ENCODE results near the gene RAB5A.
"Not testable (repeated sequence)": the region's sequence is repeated elsewhere in the genome, so short reads cannot be mapped to it uniquely, and the experiment has no call there.

RAB5A gene

DNA sequence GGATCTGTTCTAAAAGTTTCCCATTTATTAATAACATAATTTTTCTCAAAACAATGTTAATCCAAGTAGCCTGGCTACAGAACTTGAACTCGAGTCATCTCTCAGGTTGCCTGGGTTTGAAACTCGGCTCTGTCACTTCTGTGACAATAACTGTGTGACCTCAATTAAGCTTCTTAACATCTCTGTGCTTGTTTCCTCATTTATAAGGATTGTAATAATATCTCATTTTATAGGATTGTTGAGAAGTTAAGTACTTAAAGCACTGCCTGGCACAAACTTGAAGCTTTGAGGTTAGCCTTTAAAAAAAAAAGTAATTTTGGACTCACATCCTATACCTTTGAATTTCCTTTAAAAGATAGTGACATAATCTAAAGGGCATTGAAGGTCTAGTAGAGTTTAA lies 3.4 kb downstream of the RAB5A start:
- no peak for DNase-seq

DNA sequence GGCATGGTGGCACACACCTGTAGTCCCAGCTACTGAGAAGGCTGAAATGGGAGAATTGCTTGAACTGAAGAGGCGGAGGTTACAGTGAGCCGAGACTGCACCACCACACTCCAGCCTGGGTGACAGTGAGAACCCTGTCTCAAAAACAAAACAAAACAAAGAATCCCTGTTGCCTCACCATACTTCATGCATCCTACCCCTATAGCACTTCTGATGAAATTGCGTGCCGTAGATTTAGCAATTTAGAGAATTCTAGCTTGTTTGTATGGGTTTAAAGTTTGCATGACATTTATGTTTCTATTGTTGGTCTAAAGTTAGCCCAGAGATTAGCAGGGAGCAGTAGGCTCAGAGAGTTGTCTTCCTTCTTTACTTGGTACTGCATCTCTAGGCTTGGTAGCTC lies 7.8 kb downstream of the RAB5A start:
- DNase-seq = no peak

DNA sequence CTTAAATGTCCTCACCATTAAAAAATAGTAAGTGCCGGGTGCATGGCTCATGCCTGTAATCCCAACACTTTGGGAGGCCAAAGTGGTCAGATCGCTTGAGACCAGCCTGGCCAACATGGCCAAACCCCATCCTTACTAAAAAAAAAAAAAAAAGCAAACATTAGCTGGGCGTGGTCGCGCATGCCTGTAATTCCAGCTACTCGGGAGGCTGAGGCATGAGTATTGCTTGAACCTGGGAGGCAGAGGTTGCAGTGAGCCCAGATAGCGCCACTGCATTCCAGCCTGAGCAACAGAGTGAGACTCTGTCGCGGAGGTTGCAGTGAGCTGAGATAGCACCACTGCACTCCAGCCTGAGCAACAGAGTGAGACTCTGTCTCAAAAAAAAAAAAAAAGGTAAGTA lies 10.5 kb downstream of the RAB5A start:
- not testable (repeated sequence) for DNase-seq

DNA sequence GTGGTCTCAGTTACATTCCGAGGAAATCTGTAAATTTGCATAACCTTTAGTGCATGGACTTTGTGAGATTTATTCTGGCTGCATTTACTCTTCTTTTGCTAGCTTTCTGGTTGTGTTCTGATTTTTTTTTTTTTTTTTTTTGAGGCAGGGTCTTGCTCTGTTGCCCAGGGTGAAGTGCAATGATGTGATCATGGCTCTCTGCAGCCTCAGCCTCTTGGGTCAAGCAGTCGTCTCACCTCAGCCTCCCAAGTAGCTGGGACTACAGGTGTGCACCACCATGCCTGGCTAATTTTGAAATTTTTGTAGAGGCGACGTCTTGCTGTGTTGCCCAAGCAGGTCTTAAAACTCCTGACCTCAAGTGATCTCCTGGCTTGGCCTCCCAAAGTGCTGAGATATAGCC lies 12.6 kb downstream of the RAB5A start:
- no peak for DNase-seq

DNA sequence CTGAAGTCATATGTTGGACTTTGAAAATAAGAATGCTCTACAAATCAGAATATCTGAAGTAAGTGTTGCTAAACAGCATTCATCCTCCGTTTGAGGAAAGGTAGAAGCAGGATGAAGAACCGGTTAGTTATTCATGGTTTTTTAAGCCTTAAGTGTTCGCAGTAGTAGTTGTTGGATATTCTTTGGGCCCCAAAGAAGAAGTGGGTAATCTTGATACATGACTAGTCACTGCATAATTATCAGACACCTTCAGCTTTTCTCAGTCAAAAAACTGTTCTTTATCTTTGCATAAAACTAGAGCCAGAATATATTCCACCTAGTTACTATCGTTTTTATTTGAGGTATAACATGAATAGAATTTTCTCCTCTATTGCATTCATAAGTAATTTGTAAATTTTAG lies 13.8 kb downstream of the RAB5A start:
- no peak for DNase-seq

DNA sequence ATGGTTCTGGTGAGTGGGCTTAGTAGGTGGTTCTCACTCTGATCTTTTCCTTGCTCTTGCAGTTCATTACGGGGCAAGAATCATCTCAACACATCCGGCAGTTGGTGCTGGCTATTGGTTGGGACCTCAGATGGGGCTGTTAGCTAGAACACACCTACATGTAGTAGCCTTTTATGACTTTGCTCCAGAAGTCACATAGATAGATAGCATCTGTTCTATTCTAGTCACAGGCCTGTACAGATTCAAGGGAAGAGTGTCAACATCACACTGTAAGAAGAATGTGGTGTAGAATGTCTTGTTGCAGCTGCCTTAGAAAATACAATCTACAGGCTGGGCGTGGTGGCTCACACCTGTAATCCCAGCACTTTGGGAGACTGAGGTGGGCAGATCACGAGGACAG lies 15.1 kb downstream of the RAB5A start:
- no peak for DNase-seq

DNA sequence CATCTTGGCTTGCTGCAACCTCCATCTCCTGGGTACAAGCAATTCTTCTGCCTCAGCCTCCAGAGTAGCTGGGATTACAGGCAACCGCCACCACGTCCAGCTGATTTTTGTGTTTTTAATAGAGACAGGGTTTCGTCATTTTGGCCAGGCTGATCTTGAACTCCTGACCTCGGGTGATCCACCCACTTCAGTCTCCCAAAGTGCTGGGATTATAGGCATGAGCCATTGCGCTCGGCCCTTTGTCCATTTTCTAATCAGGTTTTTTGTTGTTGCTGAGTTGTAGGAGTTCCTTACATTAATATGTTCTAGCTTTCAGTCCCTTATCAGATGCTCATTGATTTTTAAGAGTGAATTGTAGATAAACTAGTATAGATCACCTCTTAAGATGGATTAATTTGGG lies 20.3 kb downstream of the RAB5A start:
- DNase-seq = no peak

DNA sequence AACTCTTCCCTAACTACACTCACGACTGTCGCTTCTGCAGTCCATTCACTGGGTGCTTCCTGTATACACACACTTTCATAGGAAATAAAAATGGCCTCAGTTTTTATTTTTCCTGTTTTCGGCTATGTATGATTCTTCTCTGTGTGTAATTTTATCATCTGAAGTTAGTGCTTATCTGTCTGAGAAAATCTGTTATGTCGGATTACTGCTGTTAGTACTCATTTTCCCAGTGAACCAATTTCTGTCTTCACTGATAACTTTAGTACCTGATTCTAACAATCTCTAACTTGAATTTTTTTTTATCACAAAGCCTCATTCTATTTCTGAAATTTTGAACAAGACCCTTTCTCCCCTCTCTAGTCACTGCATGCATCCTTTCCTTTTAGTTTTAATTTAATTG lies 20.9 kb downstream of the RAB5A start:
- no peak for DNase-seq

DNA sequence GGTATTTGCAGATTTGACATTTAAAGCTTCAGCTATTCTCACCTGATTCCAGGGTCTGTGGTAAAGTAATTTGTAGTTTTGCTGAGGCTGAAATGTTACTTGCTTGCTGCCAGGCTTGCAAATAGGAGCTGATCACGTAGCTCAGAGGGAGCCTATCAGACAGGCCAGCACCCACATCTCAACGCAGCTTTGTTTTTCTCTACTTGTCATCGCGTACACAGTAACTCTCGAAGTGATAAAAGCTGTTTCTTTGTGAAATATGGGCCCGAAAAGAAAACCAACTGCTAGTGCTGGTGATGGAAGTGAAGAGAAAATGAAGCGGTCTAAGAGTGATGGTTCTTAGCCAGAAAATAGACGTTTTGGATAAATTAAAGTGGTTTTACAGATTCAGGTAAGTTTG lies 23.4 kb downstream of the RAB5A start:
- no peak for DNase-seq

DNA sequence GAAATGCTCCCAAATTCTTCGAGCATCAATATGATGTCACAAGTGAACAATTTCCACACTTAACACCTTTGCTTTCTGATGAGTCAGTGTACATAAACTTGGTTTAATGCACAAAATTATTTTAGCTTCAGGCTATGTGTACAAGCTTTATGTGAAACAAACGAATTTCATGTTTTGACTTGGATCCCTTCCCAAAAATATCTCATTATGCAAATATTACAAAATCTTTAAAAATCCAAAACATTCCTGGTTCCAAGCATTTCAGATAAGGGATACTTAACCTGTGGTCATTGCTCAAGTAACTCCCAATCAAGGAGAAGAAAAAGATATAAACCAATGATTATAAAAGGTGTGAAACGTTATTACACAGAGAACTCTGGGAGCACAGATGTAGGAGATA lies 25.2 kb downstream of the RAB5A start:
- peak; percentile 63 for DNase-seq

DNA sequence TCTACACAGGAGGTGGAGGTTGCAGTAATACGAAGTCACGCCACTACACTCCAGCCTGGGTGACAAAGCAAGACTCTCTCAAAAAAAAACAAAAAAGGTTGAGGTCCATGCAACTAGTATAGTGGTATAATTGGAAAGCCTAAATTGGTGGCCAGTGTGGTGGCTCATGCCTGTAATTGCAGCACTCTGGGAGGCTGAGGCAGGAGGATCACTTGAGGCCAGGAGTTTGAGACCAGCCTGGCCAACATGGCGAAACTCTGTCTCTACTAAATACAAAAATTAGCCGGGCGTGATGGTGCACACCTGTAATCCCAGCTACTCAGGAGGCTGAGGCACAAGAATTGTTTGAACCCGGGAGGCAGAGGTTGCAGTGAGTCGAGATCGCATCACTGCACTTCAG lies 42.0 kb downstream of the RAB5A start:
- DNase-seq = not testable (repeated sequence)

DNA sequence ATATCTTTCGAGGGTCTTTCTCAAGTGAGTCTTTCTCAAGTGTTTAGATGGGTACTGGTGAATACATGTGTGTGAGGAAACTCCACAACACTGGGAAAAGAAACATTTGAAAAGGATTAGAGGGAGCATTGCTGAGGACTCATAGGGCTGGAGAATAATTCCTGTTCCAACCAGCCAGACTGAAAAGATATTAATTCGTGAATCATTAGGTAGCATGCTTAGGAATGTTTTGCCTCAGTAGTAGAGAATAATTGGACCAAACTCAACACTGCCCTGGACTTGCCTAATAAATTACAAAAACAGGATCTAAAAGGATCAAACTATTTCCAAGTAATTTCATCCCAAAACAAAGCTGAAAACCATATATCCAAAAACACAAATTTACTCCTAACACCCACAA lies 47.9 kb downstream of the RAB5A start:
- no peak for DNase-seq

DNA sequence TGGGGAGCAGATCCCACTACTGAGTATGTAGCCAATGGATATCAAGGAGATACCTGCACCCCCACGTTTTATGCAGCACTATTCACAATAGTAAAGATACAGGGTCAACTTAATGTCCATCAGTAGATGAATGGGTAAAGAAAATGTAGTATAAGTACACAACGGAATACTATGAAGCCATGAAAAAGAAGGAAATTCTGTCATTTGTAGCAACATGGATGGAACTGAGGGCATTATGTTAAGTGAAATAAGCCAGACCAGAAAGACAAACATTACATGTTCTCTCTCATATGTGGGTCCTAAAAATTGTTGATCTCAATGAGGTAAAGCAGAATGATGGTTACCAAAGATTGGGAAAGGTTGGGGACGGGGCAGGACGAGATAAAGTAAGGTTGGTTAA lies 50.6 kb downstream of the RAB5A start:
- DNase-seq = no peak

DNA sequence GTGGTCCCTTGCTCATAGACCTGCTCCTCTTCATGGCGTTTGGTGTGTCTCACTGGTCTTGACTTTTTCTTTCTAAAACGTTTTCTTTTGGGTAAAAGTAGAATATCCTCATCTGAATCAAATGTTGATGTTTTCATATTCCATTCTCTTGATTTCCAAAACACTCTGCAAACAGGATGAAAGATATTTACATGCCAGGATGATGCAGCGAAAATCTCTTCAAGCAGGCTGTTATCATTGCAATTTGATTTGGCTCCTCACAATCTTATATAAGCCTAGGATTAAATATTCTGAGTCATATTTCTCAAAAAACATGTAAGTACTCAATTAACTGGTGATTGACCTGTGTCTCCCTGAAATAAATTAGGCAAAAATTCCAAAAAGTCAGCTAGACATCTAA lies 55.0 kb downstream of the RAB5A start:
- DNase-seq = no peak

DNA sequence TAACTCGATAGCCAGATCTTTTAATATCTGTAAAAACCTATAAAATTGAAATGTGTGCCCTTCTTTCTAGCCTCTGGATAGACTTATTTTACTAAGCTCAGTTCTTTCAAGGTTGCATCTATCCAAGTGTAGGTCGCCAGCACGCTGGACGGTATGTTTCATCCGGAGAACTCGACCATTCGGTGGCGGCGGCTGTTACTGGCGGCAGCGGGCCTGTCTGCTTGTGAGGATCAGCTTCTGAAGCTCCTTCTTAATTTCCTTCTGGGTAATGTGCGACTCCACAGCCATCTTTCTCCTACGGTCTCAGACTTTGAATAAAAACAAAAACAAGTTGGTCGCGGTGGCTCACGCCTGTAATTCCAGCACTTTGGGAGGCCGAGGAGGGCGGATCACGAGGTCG lies 61.1 kb downstream of the RAB5A start:
- DNase-seq = no peak

DNA sequence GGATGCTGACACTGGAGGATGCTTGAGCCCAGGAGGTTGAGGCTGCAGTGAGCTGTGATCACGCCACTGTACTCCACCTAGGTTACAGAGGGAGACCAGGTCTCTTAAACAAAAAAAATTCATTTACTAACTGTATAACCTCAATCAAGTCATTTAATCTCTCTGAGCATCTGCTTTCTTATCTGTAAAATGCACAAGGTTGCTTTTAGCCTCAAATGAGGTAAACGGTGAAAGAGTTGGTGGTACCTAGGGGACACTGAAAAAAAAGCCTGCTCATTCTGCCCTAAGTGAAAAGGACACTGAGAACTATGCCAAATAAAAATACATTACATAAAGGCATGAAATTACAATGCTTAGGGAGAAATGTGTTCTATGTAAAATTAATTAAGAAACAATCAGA lies 61.7 kb downstream of the RAB5A start:
- no peak for DNase-seq

DNA sequence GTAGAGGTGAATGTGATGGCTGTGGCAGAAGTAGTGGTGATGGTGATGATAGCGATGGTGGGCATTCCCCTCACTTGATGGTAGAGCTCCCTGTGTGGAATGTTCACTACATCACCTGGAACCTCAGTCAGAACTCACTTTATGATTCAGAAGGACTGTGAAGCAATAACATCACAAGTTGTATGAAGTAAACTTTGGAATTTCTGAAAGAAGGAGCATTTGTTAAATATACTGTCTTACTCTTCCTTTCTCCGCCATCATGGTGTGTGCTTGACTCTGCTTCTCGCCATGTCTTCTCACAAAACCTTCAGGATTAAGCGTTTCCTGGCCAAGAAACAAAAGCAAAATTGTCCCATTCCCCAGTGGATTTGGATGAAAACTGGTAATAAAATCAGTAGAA lies 65.3 kb downstream of the RAB5A start, which contains the start of gene PP2D1:
Gene PP2D1, minus strand, starts transcription at position 101 of the 400 bp plus-strand sequence. CDS start 192 bp downstream, outside the sequence.
- DNase-seq = no peak

DNA sequence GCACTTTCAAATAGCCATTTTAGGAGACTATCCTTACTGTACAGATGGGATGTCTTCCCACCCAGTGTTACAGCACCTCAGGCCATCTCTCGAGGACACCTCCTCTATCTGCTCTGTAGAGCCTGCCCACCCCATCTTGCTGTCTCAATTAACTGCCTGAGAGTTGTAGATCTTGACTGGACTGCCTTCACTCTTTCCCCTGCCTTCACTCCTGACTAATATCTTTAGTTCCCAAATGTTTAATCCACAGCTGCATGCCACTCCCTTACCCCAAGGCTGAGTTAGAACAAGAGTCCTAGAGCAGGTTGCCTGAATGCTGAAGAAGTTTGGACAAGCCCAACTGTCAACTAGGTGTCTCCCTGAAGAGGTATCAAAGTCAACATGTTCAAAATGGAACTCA lies 66.5 kb downstream of the RAB5A start:
- no peak for DNase-seq

DNA sequence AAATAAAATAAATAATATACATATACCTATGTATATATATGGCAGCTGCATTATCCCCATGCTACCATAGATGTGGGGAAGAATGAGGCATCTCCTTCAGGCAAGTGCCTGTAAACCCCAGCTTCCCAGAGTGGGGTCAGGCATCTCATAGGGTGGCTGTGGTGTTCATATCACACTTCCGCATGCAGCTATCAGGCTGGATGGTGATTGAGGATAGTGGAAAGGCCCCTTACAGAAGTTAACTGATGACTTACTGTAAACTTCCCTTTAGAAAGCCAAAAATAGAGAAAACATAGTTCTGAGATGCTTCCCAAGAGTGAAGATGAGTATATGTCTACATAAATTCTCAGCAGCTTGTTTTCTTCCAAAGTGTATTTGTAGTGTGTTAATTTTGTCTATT lies 68.6 kb downstream of the RAB5A start:
- no peak for DNase-seq

DNA sequence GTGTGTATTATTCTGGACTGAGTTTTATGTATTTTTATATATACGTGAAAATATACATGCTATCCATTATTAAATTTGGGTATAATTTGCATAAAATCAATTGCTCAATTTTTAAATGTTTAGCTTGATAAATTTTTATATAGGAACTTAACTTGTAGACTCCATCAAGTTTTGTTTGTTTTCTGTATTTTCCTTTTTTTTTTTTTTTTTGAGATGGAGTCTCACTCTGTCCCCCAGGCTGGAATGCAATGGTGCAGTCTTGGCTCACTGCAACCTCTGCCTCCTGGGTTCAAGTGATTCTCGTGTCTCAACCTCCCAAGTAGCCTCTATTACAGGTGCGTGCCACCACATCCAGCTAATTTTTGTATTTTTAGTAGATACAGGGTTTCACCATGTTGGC lies 69.2 kb downstream of the RAB5A start:
- not testable (repeated sequence) for DNase-seq

DNA sequence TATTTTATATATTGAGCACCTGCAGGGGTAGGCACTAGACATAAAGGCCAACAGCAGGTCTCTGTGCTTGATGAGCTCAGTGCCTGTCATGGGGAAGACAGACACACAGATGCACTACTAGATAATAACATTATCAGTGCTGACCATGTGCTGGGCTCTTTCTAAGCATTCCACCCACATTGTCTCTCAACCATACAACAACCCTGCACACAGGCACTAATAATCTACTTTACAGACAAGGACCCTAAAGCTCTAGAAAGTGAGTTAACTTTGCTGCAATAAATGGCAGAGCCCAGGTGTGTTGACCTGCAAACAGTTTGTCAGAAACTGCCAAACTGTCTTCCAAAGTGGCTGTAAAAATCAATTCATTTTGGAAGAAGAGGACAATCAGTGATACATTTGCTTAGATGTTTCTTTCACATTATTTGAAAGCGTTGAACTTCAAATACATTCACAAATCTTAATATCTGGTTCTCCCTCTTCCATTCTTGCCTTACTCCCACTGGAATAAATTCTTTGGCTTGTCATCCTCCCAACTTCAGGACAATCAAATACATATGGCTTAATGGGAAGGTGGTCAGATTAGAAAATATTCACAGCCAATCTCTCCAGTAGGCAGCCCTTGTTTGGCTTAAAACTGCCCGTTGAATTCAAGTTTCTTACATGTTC lies 76.2 kb downstream of the RAB5A start:
- no peak for DNase-seq

DNA sequence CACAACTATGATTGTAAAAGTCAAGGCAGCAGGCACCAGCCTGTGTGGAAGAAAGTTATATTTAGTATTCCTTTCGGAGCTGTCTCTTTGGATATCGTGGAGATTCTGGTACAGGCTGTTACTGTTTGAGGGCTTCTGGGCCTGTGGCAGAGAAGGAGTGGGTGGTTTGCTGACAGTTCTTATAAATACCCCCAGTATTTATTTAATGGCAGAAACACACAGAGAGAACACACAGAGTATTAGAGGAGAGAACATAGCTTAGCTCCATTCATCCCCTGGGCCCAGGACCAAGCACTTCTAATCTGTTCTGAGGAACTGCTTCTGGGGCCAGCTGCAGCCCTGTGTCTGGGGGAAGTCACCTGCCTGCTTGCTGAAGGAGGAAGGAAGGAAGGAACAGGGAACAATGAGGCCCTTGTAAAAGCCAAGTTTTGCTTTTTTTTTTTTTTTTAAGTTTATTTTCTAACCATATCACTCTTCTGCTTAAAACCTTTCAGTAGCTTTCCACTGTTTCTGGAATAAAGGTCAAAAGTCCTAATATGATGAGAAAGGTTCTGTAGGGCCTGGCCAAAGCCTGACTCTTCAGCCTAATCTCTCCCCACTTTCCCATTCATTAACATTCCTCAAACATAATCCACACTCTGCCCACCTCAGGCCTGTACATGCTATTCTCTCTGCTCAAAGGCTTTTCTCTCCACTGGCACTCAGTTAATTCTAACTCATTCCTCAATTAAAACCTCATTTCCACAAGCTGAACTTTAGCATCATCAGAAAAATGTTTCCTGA lies 76.9 kb downstream of the RAB5A start:
- no peak for DNase-seq

DNA sequence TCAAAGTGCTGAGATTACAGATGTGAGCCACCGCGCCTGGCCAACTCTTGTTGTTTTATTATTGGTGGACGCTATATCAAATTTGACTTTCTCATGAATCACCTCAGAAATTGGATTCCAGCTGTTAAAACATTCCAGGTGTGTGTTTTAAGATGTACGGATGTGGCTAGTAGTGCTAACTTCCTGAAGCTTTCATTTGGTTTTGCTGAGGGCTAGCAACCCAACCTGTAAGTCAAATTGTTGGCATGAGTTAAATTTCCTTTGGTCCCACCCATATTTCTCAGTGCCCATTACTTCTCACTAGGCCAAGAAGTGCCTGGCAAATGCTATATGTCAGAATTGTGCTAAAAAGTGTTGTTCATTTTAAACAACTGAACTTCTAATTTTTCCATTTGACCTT lies 80.2 kb downstream of the RAB5A start:
- no peak for DNase-seq

DNA sequence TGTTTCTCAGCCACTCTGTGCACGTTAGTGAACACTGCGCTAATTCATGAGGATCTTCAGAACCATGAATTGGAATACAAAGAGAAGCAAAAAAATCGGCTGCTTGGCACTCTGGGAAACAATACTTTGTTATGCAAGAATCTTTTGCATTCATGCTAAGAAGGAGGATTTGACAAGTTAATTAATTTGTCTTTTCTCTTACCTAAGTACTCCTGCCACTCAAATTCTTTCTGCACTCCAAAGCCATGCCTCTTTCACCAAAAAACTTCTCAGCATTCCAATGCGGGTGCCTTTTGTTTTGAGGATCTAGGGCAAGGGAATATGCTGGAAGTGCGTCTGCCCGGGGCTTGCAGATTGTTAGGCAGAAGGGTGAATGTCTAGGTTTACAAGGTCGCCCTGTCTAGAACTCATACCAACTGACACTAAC lies 82.0 kb downstream of the RAB5A start:
- DNase-seq = no peak

DNA sequence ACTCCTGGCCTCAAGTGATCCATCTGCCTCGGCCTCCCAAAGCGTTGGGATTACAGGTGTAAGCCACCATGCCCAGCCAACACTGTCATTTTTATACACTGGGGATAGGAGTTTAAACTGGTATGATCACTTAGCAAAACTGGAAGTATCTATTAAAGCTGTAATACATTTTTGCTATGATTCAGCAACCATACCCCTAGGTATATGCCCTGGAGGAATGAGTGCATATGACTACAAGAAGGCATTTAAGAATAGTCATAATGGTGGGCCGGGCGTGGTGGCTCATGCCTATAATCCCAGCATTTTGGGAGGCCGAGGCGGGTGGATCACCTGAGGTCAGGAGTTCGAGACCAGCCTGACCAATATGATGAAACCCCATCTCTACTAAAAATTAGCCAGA lies 85.0 kb downstream of the RAB5A start:
- not testable (repeated sequence) for DNase-seq
